OCI-LY7 (cell line): ENCODE data around the gene PTRH1. TPM values are rescaled to one million over a fixed set of nuclear protein-coding genes. Genes with fewer than 3 reads are reported as not detected.

Experiments
- Bru-seq: library from RNA; stranded (reverse); fragments of 400-500 nt; gene quantifications from one replicate; lab custom pipeline; 2021; lab: Mats Ljungman, UMichigan
- BruChase-seq, 2 experiments: library from RNA; stranded (reverse); fragments of 400-500 nt; gene quantifications; one replicate each; lab custom pipeline; 2021; lab: Mats Ljungman, UMichigan
- BruUV-seq: library from RNA; stranded (reverse); fragments of 400-500 nt; replicated peaks from 2 replicates; lab custom pipeline; 2021; lab: Mats Ljungman, UMichigan
- CTCF ChIA-PET: fragments of 300-600 bp; sonication (Branson Sonifier 250); formaldehyde crosslinking; loops from one replicate; lab custom pipeline; 2022; ENCODE audit warnings: antibody characterized with exemption; ENCODE audit not compliant: unreplicated experiment; lab: Charles Lee
- POLR2A ChIA-PET: fragments of 300-600 bp; sonication (Branson Sonifier 250); formaldehyde crosslinking; loops from one replicate; lab custom pipeline; 2022; ENCODE audit warnings: antibody characterized with exemption; lab: Charles Lee
- DNase-seq: peaks from one replicate; pipeline ENCODE4 v3.0.0-alpha.2; 2015; ENCODE audit warnings: low spot score
- H2AFZ ChIP-seq: fragments of 200-600 bp; sonication (generic), shearing (Covaris generic); 2 replicates; pipeline ENCODE4 v1.6.1; 2014; ENCODE audit warnings: mild to moderate bottlenecking, antibody characterized with exemption, low read length, moderate library complexity
- H3K27ac ChIP-seq: fragments of 200-600 bp; sonication (generic); 2 replicates; pipeline ENCODE4 v1.5.1; 2014; ENCODE audit warnings: mixed run types, low read depth, mild to moderate bottlenecking, moderate library complexity, low read length, inconsistent platforms; ENCODE audit not compliant: poor library complexity, severe bottlenecking
- H3K36me3 ChIP-seq: fragments of 200-600 bp; sonication (generic); 2 replicates; pipeline ENCODE4 v1.6.1; 2014; ENCODE audit warnings: mild to moderate bottlenecking, antibody characterized with exemption, low read length, moderate library complexity, mixed read lengths; ENCODE audit not compliant: insufficient read depth
- H3K4me1 ChIP-seq: fragments of 200-600 bp; sonication (generic); 2 replicates; pipeline ENCODE4 v1.5.1; 2014; ENCODE audit warnings: mild to moderate bottlenecking, low read length; ENCODE audit not compliant: insufficient read depth, poor library complexity, severe bottlenecking
- H3K4me2 ChIP-seq: fragments of 200-600 bp; sonication (generic); 2 replicates; pipeline ENCODE4 v1.6.1; 2014; ENCODE audit warnings: mild to moderate bottlenecking, low read length
- H3K4me3 ChIP-seq: fragments of 200-600 bp; sonication (generic); 2 replicates; pipeline ENCODE4 v1.5.1; 2014; ENCODE audit warnings: mild to moderate bottlenecking, low read depth, low read length; ENCODE audit not compliant: poor library complexity, severe bottlenecking
- H3K79me2 ChIP-seq: fragments of 200-600 bp; sonication (generic); 2 replicates; pipeline ENCODE4 v1.6.1; 2016; ENCODE audit warnings: low read depth, mild to moderate bottlenecking, low read length, moderate library complexity, mixed read lengths; ENCODE audit not compliant: insufficient read depth
- H3K9me2 ChIP-seq: fragments of 200-600 bp; sonication (generic); 2 replicates; pipeline ENCODE4 v1.6.1; 2016; ENCODE audit warnings: mild to moderate bottlenecking, low read length, mixed read lengths; ENCODE audit not compliant: insufficient read depth
- H3K9me3 ChIP-seq: fragments of 200-600 bp; sonication (generic); 2 replicates; pipeline ENCODE4 v1.6.1; 2014; ENCODE audit warnings: mild to moderate bottlenecking, mixed run types, low read length, mixed read lengths
- H4K20me1 ChIP-seq: fragments of 200-600 bp; sonication (generic); 2 replicates; pipeline ENCODE4 v1.6.1; 2014; ENCODE audit warnings: mild to moderate bottlenecking, antibody characterized with exemption, low read length, moderate library complexity, mixed read lengths; ENCODE audit not compliant: insufficient read depth
- EZH2phosphoT487 ChIP-seq: fragments of 200-600 bp; sonication (generic); IDR thresholded peaks from 2 replicates; pipeline ENCODE4 v1.6.1; 2018; ENCODE audit warnings: low read depth, borderline replicate concordance, mild to moderate bottlenecking, mixed run types, antibody characterized with exemption, low read length, moderate library complexity, mixed read lengths
- intact Hi-C: fragments of 100-400 bp; cut with micrococcal nuclease; formaldehyde crosslinking; loops from one replicate; pipeline ENCODE4 v1.10.0; 2022; ENCODE audit not compliant: unreplicated experiment
- long read RNA-seq: library from polyadenylated mRNA; stranded (forward); transcript quantifications from one replicate; pipeline ENCODE4 v2.0.0, GENCODE V29; 2022
- total RNA-seq, 2 experiments: library from RNA; depleted of rRNA in 1 of 2; stranded (reverse); fragments of >200 nt in 1 of 2; shearing (Covaris generic) in 1 of 2; gene quantifications; 2 replicates each; pipeline ENCODE4 v1.2.3, GENCODE V29; 2014 to 2022
- TF ChIP-seq, protein P1 (sequence below): fragments of 200-600 bp; sonication (generic); conservative IDR thresholded peaks from 2 replicates; pipeline ENCODE4 v1.5.1; 2014; ENCODE audit warnings: mild to moderate bottlenecking, antibody characterized with exemption, low read length, moderate library complexity, mixed read lengths

Gene PTRH1, protein sequence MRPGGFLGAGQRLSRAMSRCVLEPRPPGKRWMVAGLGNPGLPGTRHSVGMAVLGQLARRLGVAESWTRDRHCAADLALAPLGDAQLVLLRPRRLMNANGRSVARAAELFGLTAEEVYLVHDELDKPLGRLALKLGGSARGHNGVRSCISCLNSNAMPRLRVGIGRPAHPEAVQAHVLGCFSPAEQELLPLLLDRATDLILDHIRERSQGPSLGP
- total RNA-seq (2014; rRNA removed; shearing (Covaris generic)) (11.1 and 12.4 TPM in 2 replicates), total RNA-seq (2022) (8.9 and 10.2 TPM in 2 replicates), Bru-seq, nascent RNA (percentile 38 among the genes with signal in this experiment), BruChase-seq, experiment 1, labeled RNA remaining after a 6-hour chase (percentile 38 among the genes with signal in this experiment), BruChase-seq, experiment 2, labeled RNA remaining after a 2-hour chase (percentile 40 among the genes with signal in this experiment)
- long read RNA-seq, transcript PTRH1-208 (5 exons, 814 nt), result major isoform, 12 of 20 reads
- long read RNA-seq, partial matches to known transcripts, result 2 of 20 reads
- long read RNA-seq, other reads (novel, unspliced or antisense), result 5 of 20 reads

DNA sequence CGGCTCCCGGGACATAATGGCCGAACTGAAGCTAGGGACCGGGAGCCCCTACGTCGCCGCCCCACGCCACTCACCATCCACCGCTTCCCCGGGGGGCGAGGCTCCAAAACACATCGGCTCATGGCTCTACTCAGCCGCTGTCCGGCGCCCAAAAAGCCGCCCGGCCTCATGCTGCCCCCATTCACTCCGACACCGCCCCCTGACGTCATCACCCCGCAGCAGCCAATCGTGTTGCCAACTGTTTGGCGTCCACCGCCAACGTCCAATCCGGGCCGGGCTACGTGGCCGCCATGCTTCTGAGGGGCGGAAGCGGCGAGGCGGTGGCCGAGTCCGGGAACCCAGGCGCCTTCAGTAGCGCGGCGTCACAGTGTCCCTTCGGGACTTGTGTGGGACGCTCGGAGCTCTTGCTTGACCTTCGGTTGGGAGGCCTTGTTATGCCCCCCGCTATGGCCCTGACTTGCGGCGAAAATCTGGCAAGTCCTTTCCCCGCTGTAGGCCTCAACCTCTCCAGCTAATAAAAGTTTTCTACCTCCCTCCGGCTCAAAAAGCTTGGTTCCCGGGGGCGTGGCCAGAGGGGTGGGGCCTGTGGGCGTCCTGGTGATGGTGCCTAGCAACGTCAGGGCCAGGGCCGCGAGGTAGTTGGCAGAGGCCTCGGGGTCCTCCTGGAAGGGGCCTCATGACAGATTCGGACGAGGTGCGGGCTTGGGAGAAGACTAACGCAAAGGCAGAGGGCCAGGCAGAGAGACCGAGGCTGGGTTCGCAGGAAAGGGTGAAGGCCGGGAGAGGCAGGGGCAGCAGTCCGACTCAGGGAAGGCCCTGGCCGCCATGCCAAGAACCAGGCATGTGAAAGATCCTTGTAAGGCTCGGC is at the start of gene PTRH1, which contains the start of gene TTC16:
PTRH1 (minus strand) TSS at position 194 of the 868 bp plus-strand sequence; CDS start at position 170, 24 bp downstream.
TTC16 (plus strand) TSS at position 610 of the 868 bp plus-strand sequence; CDS start at position 677, 67 bp downstream.
- H3K36me3 ChIP-seq, result no peaks in the 10 kb centered on the region
- CTCF ChIA-PET, result no interaction called here

DNA sequence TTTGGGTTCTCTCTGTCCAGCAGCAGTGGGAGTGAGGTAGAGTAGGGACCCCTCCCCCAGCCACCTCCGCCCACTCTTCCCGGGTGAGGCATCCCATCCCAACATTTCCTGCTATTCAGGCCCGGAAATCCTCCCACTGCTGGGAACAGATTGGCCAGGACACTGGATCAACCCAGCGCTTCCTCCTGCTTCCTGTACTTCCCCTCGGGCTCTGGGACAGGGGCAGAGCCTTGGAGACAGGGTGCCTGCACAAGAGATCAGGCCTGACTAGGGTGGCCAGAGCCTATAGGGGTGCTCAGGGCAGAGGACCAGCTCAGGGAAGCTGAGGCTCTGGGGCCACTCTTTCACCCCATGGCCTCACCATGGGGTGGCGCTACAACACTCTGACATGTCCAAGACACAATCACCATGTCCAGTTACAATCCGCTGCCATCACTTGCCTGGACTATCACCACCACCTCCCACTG is 48.5 kb upstream of the PTRH1 start:
- H4K20me1 ChIP-seq, result no peaks in the 10 kb centered on the region
- intact Hi-C loops, result loop anchor here (1.0 kb wide), 2 partner anchors 12 to 21 kb away; no protein-coding TSS in a partner anchor
- H2AFZ ChIP-seq, result no peak overlapping the region
- H3K27ac ChIP-seq, result no peak overlapping the region
- BruUV-seq, result no TSS peak
- peaks cover 14% of the 10 kb centered on the region for H3K4me1 ChIP-seq
- no peaks in the 10 kb centered on the region for H3K9me2 ChIP-seq
- H3K4me2 ChIP-seq, result no peak overlapping the region
- peak; percentile 51 for DNase-seq
- H3K9me3 ChIP-seq, result no peaks in the 10 kb centered on the region
- ChIA-PET CTCF (no interaction called here), POLR2A (no interaction called here)
- H3K79me2 ChIP-seq, result 0 out of 2 replicates have a peak, but pooled peaks cover 3% of the 10 kb centered on the region
- TF ChIP-seq, protein P1, sequence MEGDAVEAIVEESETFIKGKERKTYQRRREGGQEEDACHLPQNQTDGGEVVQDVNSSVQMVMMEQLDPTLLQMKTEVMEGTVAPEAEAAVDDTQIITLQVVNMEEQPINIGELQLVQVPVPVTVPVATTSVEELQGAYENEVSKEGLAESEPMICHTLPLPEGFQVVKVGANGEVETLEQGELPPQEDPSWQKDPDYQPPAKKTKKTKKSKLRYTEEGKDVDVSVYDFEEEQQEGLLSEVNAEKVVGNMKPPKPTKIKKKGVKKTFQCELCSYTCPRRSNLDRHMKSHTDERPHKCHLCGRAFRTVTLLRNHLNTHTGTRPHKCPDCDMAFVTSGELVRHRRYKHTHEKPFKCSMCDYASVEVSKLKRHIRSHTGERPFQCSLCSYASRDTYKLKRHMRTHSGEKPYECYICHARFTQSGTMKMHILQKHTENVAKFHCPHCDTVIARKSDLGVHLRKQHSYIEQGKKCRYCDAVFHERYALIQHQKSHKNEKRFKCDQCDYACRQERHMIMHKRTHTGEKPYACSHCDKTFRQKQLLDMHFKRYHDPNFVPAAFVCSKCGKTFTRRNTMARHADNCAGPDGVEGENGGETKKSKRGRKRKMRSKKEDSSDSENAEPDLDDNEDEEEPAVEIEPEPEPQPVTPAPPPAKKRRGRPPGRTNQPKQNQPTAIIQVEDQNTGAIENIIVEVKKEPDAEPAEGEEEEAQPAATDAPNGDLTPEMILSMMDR, result peak; percentile 67
- TF ChIP-seq EZH2phosphoT487, result no peak
- H3K36me3 ChIP-seq, result peaks cover 57% of the 10 kb centered on the region
- no peak overlapping the region for H3K4me3 ChIP-seq

More for the DNA sequence above, at the start of gene PTRH1, which contains the start of gene TTC16:
- no TSS peak for BruUV-seq
- Histone ChIP-seq H3K4me2 (peak within 1 kb of the TSS; percentile 92), H2AFZ (peak within 1 kb of the TSS; percentile 59), H3K27ac (no peak within 1 kb of the TSS), H3K4me1 (peaks cover 28% of the 10 kb centered on the region), H3K9me3 (no peaks in the 10 kb centered on the region), H3K9me2 (no peaks in the 10 kb centered on the region), H3K4me3 (peak within 1 kb of the TSS; percentile 72), H3K79me2 (no peaks in the 10 kb centered on the region), H4K20me1 (no peaks in the 10 kb centered on the region; the same call in 1 of the 2 replicates)
- intact Hi-C loops, result no loop called here
- peak; percentile 96 for DNase-seq
- TF ChIP-seq, protein P1, result no peak
- TF ChIP-seq EZH2phosphoT487, result no peak
- POLR2A ChIA-PET, result interaction anchor here (0.6 to 1.1 kb wide), 3 partner anchors 11 to 65 kb away, joined by 3 read pairs; no protein-coding TSS in a partner anchor
